ENCODE results near the gene LBX2. TPM values are rescaled to one million over a fixed set of nuclear protein-coding genes. Genes with fewer than 3 reads are reported as not detected.
"Not testable (repeated sequence)": the region's sequence is repeated elsewhere in the genome, so short reads cannot be mapped to it uniquely, and the experiment has no call there.

Gene LBX2
- polyA plus RNA-seq, 2 donors: 0.12 to 0.18 TPM

GRCh38 chr2:74488643-74489481 is 10.5 kb downstream of the LBX2 start:
- no peak overlapping the region for H3K27ac ChIP-seq (ENCODE audit: low read depth in 2 of 2, low read length in 1 of 2)
- peaks cover 20 to 38% of the 10 kb centered on the region in 2 donors for H3K36me3 ChIP-seq (ENCODE audit: control insufficient read depth in 2 of 2, insufficient read depth in 2 of 2, low read length in 1 of 2)
- H3K9me3 ChIP-seq (ENCODE audit: control insufficient read depth in 2 of 2, insufficient read depth in 1 of 2, low read depth in 1 of 2, low read length in 1 of 2): no peaks in the 10 kb centered on the region
- 78 to 89% methylated on average over 9 of the region's 9 CpGs for WGBS, 2 donors
- no peaks in the 10 kb centered on the region for H3K4me1 ChIP-seq (ENCODE audit: control insufficient read depth in 2 of 2, insufficient read depth in 2 of 2, low read length in 1 of 2)
- no peaks in the 10 kb centered on the region for H3K27me3 ChIP-seq (ENCODE audit: control insufficient read depth in 1 of 2, insufficient read depth in 2 of 2, low read length in 2 of 2)
- no peak overlapping the region for H3K4me3 ChIP-seq (ENCODE audit: low read depth in 1 of 2, low read length in 2 of 2)

DNA sequence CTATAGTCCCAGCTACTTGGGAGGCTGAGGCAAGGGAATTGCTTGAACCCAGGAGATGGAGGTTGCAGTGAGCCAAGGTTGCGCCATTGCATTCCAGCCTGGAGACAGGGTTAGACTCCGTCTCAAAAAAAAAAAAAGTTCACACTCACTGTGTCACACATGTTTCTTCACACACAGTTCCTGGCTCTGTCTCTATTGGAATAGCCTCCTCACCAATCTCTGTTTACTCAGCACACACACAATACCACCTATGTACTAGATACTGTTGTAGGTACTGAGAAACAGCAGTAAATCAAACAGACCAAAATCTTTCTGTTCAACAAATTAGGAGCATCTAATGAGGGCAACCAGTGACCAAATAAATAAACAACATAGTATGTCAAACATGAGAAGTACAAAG is 13.3 kb downstream of the LBX2 start:
- WGBS, 2 donors: 85 to 96% methylated on average over 2 of the region's 2 CpGs

GRCh38 chr2:74483675-74484164 is 15.7 kb downstream of the LBX2 start:
- not testable (repeated sequence) for H3K36me3 ChIP-seq (ENCODE audit: control insufficient read depth in 2 of 2, insufficient read depth in 2 of 2, low read length in 1 of 2)
- 72 to 81% methylated on average over 19 of the region's 19 CpGs for WGBS, 2 donors

More for the DNA sequence above, 13.3 kb downstream of the LBX2 start:
- Histone ChIP-seq H3K27me3 (ENCODE audit: control insufficient read depth in 1 of 2, insufficient read depth in 2 of 2, low read length in 2 of 2) (no peaks in the 10 kb centered on the region), H3K4me3 (ENCODE audit: low read depth in 1 of 2, low read length in 2 of 2) (no peak overlapping the region), H3K36me3 (ENCODE audit: control insufficient read depth in 2 of 2, insufficient read depth in 2 of 2, low read length in 1 of 2) (peaks cover 6 to 15% of the 10 kb centered on the region in 2 donors), H3K4me1 (ENCODE audit: control insufficient read depth in 2 of 2, insufficient read depth in 2 of 2, low read length in 1 of 2) (peaks cover 8 to 9% of the 10 kb centered on the region in 2 donors), H3K9me3 (ENCODE audit: control insufficient read depth in 2 of 2, insufficient read depth in 1 of 2, low read depth in 1 of 2, low read length in 1 of 2) (no peaks in the 10 kb centered on the region), H3K27ac (ENCODE audit: low read depth in 2 of 2, low read length in 1 of 2) (no peak overlapping the region)

DNA sequence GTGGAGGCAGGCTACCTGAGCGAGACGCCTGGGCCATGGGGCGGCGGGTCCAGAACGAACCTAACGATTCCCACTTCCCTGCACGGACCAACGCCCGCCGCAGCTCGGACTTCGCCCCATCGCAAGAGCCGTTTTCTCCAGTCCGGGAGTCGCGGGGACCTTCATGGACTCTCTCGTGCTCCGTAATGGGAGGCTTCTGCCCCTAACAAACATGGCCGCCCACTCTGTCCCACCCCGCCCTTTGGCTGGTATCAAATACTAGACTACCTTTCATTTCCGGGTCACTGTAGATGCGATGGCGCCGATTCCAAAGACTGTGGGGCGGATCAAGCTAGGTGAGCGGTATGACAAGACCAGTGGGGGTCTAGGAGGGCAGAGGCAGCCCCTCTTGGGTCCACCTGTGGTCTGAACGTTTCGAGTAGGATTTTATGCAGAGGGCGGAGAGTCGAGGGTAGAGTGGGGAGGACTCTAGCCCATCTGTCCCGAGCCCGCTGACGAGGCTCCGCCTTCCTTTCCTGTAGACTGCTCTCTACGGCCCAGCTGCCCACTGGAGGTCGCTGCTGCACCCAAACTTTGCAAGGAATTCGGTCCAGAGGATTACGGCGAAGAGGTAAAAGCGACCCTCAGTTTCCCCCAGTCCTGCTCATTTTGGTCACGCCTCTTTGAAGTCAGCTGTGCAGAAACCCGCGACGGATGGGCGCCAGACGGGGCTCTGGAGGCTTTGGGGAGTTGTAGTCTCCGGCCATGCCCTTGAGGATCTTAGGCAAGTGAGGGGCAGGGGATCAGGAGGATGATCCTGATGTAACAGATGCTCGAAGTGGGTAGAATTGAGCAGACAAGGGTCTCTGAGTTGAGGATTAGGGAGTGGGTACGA is 16.4 kb downstream of the LBX2 start, which contains the start of the genes CCDC142 and TTC31:
Gene CCDC142, minus strand, starts transcription at position 198 of the 874 bp plus-strand sequence. Its CDS starts 161 bp downstream, at position 37.
Gene TTC31, plus strand, starts transcription at position 281 of the 874 bp plus-strand sequence. Its CDS starts 15 bp downstream, at position 296.
- Histone ChIP-seq H3K27me3 (ENCODE audit: control insufficient read depth in 1 of 2, insufficient read depth in 2 of 2, low read length in 2 of 2) (no peaks in the 10 kb centered on the region), H3K27ac (ENCODE audit: low read depth in 2 of 2, low read length in 1 of 2) (peak within 1 kb of the TSS; percentile 88 to 98), H3K4me3 (ENCODE audit: low read depth in 1 of 2, low read length in 2 of 2) (peak within 1 kb of the TSS; percentile 76 to 84), H3K36me3 (ENCODE audit: control insufficient read depth in 2 of 2, insufficient read depth in 2 of 2, low read length in 1 of 2) (peaks cover 0 to 5% of the 10 kb centered on the region in 2 donors), H3K4me1 (ENCODE audit: control insufficient read depth in 2 of 2, insufficient read depth in 2 of 2, low read length in 1 of 2) (peaks cover 13% of the 10 kb centered on the region in 2 donors), H3K9me3 (ENCODE audit: control insufficient read depth in 2 of 2, insufficient read depth in 1 of 2, low read depth in 1 of 2, low read length in 1 of 2) (no peaks in the 10 kb centered on the region)
- WGBS, 2 donors: 1% methylated on average over 49 to 50 of the region's 50 CpGs

More at GRCh38 chr2:74483675-74484164, 15.7 kb downstream of the LBX2 start:
- H3K9me3 ChIP-seq (ENCODE audit: control insufficient read depth in 2 of 2, insufficient read depth in 1 of 2, low read depth in 1 of 2, low read length in 1 of 2); H3K27me3 ChIP-seq (ENCODE audit: control insufficient read depth in 1 of 2, insufficient read depth in 2 of 2, low read length in 2 of 2): not testable (repeated sequence)
- peak overlapping the region in 1 of 2 donors; percentile 76 for H3K4me3 ChIP-seq (ENCODE audit: low read depth in 1 of 2, low read length in 2 of 2)
- H3K27ac ChIP-seq (ENCODE audit: low read depth in 2 of 2, low read length in 1 of 2): peak overlapping the region in 1 of 2 donors; percentile 98
- H3K4me1 ChIP-seq (ENCODE audit: control insufficient read depth in 2 of 2, insufficient read depth in 2 of 2, low read length in 1 of 2): peaks cover 13% of the 10 kb centered on the region in 2 donors

DNA sequence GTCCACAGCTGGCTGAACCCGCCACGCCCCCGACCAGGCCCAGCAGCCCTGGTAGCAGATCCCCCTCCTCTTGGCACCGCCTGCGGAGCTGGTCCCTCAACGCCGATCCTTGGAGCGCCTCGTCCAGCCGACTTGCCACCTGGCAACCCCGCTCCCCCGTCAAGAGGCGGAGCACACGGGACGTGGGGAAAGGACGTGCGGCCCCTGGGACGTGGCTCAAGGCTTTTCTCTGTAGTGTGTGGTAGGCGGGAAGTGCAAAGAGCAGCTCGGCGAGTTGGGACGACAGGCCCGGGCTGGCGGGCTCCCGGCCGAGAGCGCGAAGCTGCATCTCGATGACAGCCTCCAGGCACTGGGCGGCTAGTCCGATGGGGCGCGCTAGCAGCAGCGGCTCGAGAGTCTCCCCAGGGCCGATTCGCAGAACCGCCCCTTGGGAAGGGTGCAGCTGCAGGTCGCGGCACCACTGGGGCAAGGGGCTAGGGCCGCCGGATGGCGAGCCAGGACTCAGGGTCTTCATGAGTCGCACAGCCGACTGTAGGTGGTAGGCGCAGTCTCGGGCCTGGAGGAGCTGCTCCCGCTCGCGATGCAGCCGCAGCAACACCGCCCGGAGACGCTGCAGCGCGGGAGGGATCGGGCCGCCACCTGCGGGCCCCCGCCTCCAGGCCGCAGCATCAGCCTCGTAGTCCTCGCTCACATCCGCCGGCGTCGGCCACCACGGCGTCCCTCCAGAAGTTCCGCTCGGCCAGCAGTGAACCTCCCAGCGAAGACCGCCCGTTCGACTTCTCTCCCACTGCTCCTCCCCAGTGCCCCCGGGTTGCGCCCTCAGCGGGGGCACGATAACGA is 17.2 kb downstream of the LBX2 start:
- Histone ChIP-seq H3K27ac (ENCODE audit: low read depth in 2 of 2, low read length in 1 of 2) (peak overlapping the region; percentile 81 to 98), H3K27me3 (ENCODE audit: control insufficient read depth in 1 of 2, insufficient read depth in 2 of 2, low read length in 2 of 2) (no peaks in the 10 kb centered on the region), H3K4me3 (ENCODE audit: low read depth in 1 of 2, low read length in 2 of 2) (peak overlapping the region; percentile 76 to 84), H3K9me3 (ENCODE audit: control insufficient read depth in 2 of 2, insufficient read depth in 1 of 2, low read depth in 1 of 2, low read length in 1 of 2) (no peaks in the 10 kb centered on the region), H3K4me1 (ENCODE audit: control insufficient read depth in 2 of 2, insufficient read depth in 2 of 2, low read length in 1 of 2) (peaks cover 13% of the 10 kb centered on the region in 2 donors), H3K36me3 (ENCODE audit: control insufficient read depth in 2 of 2, insufficient read depth in 2 of 2, low read length in 1 of 2) (peaks cover 0 to 7% of the 10 kb centered on the region in 2 donors)
- WGBS, 2 donors: 1% methylated on average over 73 to 80 of the region's 80 CpGs

GRCh38 chr2:74481431-74481830 is 18.0 kb downstream of the LBX2 start:
- WGBS, 2 donors: 46 to 54% methylated on average over 3 of the region's 3 CpGs
- no peaks in the 10 kb centered on the region for H3K9me3 ChIP-seq (ENCODE audit: control insufficient read depth in 2 of 2, insufficient read depth in 1 of 2, low read depth in 1 of 2, low read length in 1 of 2)
- peak overlapping the region; percentile 76 to 84 for H3K4me3 ChIP-seq (ENCODE audit: low read depth in 1 of 2, low read length in 2 of 2)
- H3K27ac ChIP-seq (ENCODE audit: low read depth in 2 of 2, low read length in 1 of 2): no peak overlapping the region
- H3K36me3 ChIP-seq (ENCODE audit: control insufficient read depth in 2 of 2, insufficient read depth in 2 of 2, low read length in 1 of 2): peaks cover 0 to 7% of the 10 kb centered on the region in 2 donors
- H3K4me1 ChIP-seq (ENCODE audit: control insufficient read depth in 2 of 2, insufficient read depth in 2 of 2, low read length in 1 of 2): peaks cover 13% of the 10 kb centered on the region in 2 donors
- no peaks in the 10 kb centered on the region for H3K27me3 ChIP-seq (ENCODE audit: control insufficient read depth in 1 of 2, insufficient read depth in 2 of 2, low read length in 2 of 2)

DNA sequence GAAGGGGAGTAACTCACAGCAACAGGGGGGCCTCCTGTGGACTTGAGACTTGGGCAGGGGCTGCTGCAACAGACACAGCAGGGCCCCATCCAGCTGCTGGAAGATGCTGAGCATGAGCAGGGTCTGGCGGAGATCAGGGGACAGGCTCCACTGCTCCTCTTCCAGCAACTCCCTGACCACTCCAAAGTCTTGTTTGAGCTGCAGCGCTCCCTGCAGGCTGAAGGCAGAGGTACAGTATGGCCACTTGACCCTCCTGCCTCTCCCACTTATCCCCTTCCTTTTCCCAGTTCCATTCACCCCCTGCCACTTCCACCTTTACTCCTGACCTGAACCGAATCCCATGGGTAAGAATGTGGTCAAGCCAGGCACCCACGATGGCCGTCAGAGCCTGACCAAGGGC is 24.5 kb downstream of the LBX2 start:
- Histone ChIP-seq H3K4me3 (ENCODE audit: low read depth in 1 of 2, low read length in 2 of 2) (no peak overlapping the region), H3K27me3 (ENCODE audit: control insufficient read depth in 1 of 2, insufficient read depth in 2 of 2, low read length in 2 of 2) (no peaks in the 10 kb centered on the region), H3K9me3 (ENCODE audit: control insufficient read depth in 2 of 2, insufficient read depth in 1 of 2, low read depth in 1 of 2, low read length in 1 of 2) (no peaks in the 10 kb centered on the region), H3K36me3 (ENCODE audit: control insufficient read depth in 2 of 2, insufficient read depth in 2 of 2, low read length in 1 of 2) (peaks cover 0 to 17% of the 10 kb centered on the region in 2 donors), H3K4me1 (ENCODE audit: control insufficient read depth in 2 of 2, insufficient read depth in 2 of 2, low read length in 1 of 2) (peaks cover 4 to 5% of the 10 kb centered on the region in 2 donors), H3K27ac (ENCODE audit: low read depth in 2 of 2, low read length in 1 of 2) (no peak overlapping the region)
- 90 to 91% methylated on average over 5 of the region's 5 CpGs for WGBS, 2 donors

DNA sequence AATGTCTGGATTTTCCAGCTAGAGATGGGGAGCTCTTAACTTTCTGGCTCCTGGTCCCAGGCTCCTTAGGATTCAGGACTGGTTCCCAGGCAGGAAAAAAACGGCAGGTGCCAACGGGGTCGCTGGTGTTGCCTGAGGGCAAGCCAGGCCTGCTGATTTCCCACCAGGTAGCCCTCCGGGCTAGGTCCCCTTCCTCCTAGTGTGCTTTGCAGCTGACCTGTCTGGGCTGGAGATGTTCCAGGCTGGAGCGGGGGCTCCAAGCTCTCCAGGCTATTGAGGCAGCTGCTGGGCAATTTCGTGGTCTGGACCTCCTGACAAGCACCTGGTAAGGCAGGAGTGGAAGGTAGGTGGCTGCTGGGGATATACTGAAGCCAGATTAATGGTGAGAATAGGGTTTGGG is 24.9 kb downstream of the LBX2 start:
- Histone ChIP-seq H3K27ac (ENCODE audit: low read depth in 2 of 2, low read length in 1 of 2) (no peak overlapping the region), H3K9me3 (ENCODE audit: control insufficient read depth in 2 of 2, insufficient read depth in 1 of 2, low read depth in 1 of 2, low read length in 1 of 2) (no peaks in the 10 kb centered on the region), H3K4me1 (ENCODE audit: control insufficient read depth in 2 of 2, insufficient read depth in 2 of 2, low read length in 1 of 2) (peaks cover 4 to 5% of the 10 kb centered on the region in 2 donors), H3K36me3 (ENCODE audit: control insufficient read depth in 2 of 2, insufficient read depth in 2 of 2, low read length in 1 of 2) (peaks cover 0 to 17% of the 10 kb centered on the region in 2 donors), H3K4me3 (ENCODE audit: low read depth in 1 of 2, low read length in 2 of 2) (no peak overlapping the region), H3K27me3 (ENCODE audit: control insufficient read depth in 1 of 2, insufficient read depth in 2 of 2, low read length in 2 of 2) (no peaks in the 10 kb centered on the region)
- 91 to 94% methylated on average over 6 of the region's 6 CpGs for WGBS, 2 donors
